ENCODE data around the gene RFXANK.
"Not testable (repeated sequence)": the region's sequence is repeated elsewhere in the genome, so short reads cannot be mapped to it uniquely, and the experiment has no call there.

The RFXANK gene

DNA sequence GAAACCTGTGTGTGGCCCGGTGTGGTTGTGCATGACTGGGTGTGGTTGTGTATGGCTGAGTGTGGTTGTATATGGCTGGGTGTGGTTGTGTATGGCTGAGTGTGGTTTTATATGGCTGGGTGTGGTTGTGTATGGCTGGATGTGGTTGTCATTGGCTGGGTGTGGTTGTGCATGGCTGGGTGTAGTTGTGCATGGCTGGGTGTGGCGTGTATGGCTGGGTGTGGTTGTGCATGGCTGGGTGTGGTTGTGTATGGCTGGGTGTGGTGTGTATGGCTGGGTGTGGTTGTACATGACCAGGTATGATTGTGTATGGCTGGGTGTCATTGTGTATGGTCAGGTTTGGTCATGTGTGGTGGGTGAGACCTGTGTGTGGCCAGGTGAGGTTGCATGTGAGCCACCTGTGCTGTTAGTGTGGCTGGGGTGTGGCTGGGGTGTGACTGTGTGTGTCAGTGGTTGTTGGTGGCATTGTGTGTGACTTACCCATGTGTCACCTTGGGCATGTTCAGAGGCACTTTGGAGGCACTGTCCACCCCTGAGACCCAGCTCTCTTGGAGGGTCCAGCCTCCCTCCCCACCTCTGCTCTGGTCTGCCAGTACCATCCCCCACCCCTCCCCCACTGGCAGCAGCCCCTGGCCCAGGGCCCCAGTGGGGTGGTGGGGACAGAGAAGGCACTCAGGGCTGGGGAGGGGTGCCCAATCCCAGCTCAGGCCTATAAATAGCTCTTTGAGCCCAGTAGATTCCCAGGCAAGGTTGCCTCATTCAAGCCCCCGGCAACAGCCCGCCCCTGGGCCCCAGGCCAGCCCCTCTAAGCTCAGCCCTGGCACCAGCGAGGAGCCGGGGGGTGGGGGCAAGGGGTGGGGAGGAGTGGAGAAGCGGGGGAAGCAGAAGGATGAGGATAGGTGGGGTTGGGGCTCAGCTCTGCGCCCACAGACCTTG lies 15.8 kb downstream of the RFXANK start:
- no peak for DNase-seq

GRCh38 chr19:19209372-19209771 lies 17.3 kb downstream of the RFXANK start:
- no peak for DNase-seq

GRCh38 chr19:19211499-19212420 lies 19.7 kb downstream of the RFXANK start, which contains the start of gene NCAN:
TSS of gene NCAN (plus strand) at chr19:19211958. CDS start at chr19:19216954, 4,996 bp downstream.
- DNase-seq = no peak

DNA sequence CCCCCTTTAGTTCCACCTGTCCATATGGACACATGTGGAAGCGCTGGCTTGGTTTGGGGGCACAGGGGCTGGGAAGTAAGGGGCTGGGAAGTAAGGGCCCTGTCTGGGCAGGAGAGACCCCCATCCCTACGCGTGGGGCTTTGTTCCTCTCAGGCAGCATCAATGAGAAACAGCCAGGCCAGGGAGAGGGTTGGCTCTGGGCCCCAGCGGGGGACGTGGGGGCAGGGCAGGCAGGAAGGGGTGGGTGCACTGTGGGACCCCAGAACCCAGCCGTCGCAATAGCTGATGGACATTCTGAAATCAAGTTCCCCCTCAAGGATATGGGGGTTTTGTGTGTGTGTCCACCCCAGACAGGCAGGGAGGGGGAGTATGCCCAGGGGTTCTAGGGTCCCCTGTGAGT lies 20.9 kb downstream of the RFXANK start:
- no peak for DNase-seq

DNA sequence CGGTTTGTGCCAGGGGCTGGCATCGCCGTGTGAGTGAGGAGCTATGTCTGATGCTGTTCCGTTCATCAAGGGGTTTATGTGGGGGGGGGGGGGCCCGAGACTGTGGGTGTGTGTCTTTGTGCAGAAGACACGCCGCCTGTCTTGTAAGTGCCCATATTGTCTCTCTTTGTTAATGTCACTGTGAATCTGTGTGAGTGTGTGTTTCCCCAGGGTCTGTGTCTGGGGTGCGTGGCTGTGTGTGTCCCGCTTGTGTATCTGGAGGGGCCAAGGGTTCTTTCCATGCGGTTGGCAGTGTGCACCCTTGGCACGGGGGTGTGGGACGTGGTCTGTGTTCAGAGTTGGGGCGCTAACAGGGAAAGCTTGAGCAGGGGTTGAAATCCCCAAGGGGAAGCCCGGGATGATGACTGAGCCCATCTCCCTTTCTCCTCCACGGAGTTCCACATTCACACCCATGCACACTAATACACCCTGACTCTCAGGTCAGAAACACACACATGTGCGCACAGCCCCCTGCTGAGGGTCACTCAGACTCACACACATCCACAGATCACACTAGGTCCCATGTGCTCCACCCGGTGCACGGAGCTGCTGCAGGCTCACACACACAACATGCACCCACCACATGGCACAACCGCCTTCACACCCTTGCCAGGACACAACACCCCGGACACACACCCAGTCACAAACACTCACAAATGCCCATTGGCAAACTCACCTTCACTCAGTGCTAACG lies 21.5 kb downstream of the RFXANK start:
- DNase-seq = no peak

GRCh38 chr19:19214159-19214490 lies 22.1 kb downstream of the RFXANK start:
- DNase-seq = no peak

DNA sequence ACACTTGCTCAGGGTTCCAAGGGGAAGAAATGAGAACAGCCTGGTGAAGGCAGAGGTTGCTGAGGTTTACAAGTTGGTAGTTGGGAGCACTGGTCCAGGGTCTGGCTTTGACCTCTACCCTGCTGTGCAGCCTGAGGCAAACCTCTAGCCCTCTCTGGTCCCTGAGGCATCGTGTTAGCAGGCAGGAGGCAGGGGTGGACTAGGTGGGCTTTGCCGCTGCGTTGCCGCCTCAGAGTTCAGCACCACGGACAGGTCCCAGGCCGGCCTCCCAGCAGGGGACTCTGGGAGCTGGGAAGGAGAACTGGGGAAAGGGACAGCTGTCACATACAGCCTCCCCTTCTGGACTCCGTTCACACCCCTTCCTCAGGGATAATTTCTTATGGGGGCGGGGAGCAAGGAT lies 22.8 kb downstream of the RFXANK start:
- peak; percentile 71 for DNase-seq

GRCh38 chr19:19215792-19216191 lies 23.7 kb downstream of the RFXANK start:
- no peak for DNase-seq

DNA sequence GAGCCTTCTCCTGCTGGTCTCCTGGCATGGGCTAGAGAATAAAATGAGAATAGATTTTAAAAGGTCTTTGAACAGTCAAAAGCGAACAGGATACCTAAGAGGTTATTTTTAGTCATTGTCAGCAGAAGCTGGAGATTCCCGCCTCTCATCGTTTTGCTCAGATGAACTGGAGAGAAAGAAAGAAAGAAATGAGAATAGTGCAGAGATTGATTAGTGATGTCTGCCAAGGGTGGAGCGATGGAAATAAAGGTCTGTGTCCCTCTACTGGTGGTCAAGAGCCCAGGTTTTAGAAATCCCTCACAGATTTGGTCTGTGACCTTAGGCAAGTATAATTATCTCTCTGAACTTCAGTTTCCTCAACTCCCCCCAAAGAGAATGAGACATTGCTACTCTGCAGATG lies 25.0 kb downstream of the RFXANK start:
- DNase-seq = no peak

GRCh38 chr19:19218911-19219310 lies 26.9 kb downstream of the RFXANK start:
- no peak for DNase-seq

DNA sequence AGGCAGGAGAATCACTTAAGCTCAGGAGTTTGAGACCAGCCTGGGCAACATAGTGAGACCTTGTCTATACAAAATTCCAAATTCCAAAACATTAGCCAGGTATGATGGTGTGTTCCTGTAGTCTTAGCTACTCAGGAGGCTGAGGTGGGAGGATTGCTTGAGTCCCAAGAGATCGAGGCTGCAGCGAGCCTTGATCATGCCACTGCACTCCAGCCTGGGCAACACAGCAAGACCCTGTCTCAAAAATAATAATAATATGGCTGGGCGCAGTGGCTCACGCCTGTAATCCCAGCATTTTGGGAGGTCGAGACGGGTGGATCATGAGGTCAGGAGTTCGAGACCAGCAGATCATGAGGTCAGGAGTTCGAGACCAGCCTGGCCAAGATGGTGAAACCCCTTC lies 28.9 kb downstream of the RFXANK start:
- not testable (repeated sequence) for DNase-seq

DNA sequence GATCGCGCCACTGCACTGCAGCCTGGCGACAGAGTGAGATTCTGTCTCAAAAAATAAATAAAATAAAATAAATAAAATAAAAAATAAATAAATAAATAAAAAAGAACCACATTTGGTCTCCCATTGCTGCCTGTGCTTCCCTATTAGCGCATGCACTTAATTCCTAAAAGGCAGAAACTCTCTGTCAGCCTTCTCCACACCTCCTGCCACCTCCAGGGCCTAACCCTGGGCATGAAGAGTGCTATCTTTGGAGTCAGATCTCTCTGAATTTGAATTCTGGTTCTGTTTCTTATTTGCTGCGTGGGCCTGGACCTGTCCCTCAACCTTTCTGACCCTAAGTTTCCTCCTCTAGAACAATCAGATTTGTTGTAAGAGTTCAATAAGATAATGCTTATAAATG lies 31.0 kb downstream of the RFXANK start:
- DNase-seq = no peak

DNA sequence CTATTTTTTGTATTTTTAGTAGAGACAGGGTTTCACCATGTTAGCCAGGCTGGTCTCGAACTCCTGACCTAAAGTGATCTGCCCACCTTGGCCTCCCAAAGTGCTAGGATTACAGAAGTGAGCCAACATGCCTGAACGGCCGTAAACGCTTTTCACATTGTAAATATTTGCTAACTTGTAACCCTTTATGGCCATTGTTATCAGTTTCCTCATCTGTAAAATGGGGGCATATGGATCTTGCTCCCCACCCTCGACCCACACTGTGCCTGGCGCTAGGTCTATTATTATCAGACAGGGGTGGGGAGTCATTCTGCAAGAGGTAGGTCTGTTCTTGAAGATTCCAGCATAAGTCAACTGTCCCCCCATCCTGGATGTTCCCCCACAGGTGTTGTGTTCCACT lies 31.6 kb downstream of the RFXANK start:
- no peak for DNase-seq

GRCh38 chr19:19224150-19224851 lies 32.2 kb downstream of the RFXANK start:
- no peak for DNase-seq

DNA sequence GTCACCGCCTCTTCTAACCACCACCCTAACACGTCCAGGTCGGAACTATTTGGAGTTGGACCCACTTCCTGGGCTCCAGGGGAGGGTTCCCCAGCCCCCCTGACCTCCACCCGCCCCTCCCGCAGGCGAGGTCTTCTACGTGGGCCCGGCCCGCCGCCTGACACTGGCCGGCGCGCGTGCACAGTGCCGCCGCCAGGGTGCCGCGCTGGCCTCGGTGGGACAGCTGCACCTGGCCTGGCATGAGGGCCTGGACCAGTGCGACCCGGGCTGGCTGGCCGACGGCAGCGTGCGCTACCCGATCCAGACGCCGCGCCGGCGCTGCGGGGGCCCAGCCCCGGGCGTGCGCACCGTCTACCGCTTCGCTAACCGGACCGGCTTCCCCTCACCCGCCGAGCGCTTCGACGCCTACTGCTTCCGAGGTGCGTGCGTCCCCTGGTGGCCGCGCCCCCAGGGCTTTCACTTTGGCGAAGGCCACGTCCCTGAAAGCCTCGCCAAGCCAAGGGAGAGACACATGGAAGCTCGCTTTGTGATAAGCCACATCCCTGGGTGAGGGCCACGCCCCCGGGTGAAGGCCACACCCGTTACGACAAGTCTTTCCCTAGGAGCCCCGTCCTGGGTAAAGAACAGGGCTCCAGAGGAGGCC lies 32.9 kb downstream of the RFXANK start:
- peak; percentile 86 for DNase-seq

DNA sequence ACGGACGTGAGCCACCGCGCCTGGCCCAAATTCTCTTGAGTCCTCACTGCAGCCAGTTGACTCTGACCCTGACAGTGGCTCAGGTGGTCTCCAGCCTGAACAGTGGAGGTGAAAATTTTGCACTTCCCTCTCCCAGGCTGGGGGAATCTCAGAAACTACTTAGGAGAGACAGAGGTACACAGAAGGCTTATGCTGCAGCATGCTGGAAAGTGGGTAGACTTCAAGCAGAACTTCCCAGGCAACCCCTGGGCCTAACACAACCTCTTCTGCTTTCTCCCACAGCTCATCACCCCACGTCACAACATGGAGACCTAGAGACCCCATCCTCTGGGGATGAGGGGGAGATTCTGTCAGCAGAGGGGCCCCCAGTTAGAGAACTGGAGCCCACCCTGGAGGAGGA lies 34.1 kb downstream of the RFXANK start:
- no peak for DNase-seq

DNA sequence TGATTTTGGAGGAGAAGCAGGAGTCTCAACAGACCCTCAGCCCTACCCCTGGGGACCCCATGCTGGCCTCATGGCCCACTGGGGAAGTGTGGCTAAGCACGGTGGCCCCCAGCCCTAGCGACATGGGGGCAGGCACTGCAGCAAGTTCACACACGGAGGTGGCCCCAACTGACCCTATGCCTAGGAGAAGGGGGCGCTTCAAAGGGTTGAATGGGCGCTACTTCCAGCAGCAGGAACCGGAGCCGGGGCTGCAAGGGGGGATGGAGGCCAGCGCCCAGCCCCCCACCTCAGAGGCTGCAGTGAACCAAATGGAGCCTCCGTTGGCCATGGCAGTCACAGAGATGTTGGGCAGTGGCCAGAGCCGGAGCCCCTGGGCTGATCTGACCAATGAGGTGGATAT lies 34.6 kb downstream of the RFXANK start:
- DNase-seq = no peak

DNA sequence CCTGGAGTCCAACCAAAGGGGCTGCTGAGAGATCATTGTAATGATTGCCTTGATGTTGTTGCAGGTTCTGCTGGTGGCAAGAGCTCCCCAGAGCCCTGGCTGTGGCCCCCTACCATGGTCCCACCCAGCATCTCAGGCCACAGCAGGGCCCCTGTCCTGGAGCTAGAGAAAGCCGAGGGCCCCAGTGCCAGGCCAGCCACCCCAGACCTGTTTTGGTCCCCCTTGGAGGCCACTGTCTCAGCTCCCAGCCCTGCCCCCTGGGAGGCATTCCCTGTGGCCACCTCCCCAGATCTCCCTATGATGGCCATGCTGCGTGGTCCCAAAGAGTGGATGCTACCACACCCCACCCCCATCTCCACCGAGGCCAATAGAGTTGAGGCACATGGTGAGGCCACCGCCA lies 35.2 kb downstream of the RFXANK start:
- no peak for DNase-seq

DNA sequence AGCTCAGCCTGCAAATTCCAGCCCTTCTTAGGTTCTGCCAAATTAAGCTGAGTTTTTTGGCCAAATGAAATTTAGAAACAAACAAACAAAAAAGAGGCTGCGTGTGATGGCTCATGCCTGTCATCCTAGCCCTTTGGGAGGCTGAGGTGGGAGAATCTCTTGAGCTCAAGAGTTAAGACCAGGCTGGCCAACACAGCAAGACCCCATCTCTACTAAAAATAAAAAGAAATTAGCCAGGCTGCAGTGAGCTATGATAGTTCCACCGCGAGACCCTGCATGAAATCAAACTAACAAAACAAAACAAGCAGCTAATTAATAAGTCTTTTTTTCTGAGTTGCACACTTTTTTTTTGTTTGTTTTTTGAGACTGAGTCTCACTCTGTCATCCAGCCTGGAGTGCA lies 37.6 kb downstream of the RFXANK start:
- no peak for DNase-seq

DNA sequence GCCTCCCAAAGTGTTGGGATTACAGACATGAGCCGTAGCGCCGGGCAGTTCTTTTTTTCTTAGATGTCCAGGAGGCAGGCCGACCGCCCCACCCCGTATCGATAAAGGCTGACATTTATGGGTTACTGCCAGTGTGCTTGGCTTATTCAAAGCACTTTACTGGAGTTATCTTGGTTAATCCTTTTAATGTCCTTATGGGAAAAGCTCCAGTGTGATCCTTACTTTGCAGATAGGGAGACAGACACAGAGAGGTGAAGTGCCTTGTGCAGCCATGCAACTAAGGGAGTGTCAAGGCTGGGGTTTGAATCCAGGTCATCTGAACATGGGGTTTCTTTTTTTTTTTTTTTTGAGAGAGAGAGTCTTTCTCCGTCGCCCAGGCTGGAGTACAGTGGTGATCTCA lies 38.9 kb downstream of the RFXANK start:
- DNase-seq = no peak

- DNase-seq = no peak
Observed at GRCh38 chr19:19232261-19232721, 40.2 kb downstream of the RFXANK start.
